ENCODE measurements around the gene ATP5MK.
A peak's percentile ranks its signal among the peaks of the same experiment; 100 is the strongest.

Gene ATP5MK, protein sequence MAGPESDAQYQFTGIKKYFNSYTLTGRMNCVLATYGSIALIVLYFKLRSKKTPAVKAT

DNA sequence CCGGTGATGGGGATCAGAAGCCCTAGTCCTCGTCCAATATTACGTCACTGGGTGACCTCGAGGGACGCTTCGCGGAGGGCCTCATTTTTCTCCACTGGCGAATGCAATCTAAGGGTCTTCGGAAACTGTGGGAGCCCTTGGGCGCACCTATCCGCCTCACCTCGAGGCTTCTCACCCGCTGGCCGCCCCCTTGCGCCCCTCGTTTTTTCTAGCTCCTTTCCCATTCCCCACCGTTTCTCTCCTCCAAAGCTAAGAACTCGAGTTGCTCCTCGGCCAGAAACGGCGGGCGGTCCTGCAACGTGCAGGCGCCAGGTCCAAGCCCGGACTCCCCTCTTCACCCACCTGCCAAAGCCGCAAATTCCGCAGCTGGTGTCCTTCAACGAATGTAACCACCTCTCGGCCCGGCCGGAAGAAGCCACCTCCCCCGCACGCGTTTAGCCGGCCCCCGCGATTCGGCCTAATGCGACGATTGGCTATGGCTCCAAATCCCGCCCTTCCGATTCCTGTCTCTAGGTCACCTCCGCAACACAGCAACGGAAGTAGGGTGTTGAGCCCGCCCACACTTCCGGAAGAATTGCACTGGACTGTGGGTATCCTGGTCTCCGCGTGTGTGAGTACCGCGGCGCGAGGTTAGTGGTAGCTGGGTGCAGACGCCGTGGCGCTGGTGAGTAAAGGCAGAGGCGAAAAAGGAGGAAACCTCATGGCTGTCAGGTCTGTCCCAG is at the start of gene ATP5MK, which contains the start of gene PDCD11:
Gene ATP5MK, minus strand, starts transcription at position 409 of the 722 bp plus-strand sequence. CDS start 4,018 bp downstream, outside the sequence.
Gene PDCD11, plus strand, starts transcription at position 560 of the 722 bp plus-strand sequence. CDS start 1,801 bp downstream, outside the sequence.
- H3K4me2 ChIP-seq (ENCODE audit: low read length), result peak within 1 kb of the TSS; percentile 88
- no peak for TF ChIP-seq EZH2phosphoT487 (IDR thresholded peaks at IDR 0.05; ENCODE audit: low read depth)
- TF ChIP-seq, protein P1, sequence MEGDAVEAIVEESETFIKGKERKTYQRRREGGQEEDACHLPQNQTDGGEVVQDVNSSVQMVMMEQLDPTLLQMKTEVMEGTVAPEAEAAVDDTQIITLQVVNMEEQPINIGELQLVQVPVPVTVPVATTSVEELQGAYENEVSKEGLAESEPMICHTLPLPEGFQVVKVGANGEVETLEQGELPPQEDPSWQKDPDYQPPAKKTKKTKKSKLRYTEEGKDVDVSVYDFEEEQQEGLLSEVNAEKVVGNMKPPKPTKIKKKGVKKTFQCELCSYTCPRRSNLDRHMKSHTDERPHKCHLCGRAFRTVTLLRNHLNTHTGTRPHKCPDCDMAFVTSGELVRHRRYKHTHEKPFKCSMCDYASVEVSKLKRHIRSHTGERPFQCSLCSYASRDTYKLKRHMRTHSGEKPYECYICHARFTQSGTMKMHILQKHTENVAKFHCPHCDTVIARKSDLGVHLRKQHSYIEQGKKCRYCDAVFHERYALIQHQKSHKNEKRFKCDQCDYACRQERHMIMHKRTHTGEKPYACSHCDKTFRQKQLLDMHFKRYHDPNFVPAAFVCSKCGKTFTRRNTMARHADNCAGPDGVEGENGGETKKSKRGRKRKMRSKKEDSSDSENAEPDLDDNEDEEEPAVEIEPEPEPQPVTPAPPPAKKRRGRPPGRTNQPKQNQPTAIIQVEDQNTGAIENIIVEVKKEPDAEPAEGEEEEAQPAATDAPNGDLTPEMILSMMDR (IDR thresholded peaks at IDR 0.05; ENCODE audit: low read depth, low read length), result no peak
- no peaks in the 10 kb centered on the region for H3K9me3 ChIP-seq (ENCODE audit: insufficient read depth, low read length)
- peak within 1 kb of the TSS; percentile 79 for H3K9ac ChIP-seq (ENCODE audit: low read length)
- H3K36me3 ChIP-seq (replicated peaks; ENCODE audit: low read depth, low read length), result peaks cover 13% of the 10 kb centered on the region
- peaks cover 14% of the 10 kb centered on the region for H3K4me1 ChIP-seq (ENCODE audit: low read length)
- peak within 1 kb of the TSS; percentile 37 for H3K27ac ChIP-seq (ENCODE audit: low read length)
- peak within 1 kb of the TSS; percentile 51; the same call in 1 of the 2 replicates for H2AFZ ChIP-seq (ENCODE audit: low read depth, low read length)
- peak within 1 kb of the TSS; percentile 99 for H3K4me3 ChIP-seq (ENCODE audit: low read length)
- no peaks in the 10 kb centered on the region for H4K20me1 ChIP-seq (ENCODE audit: insufficient read depth, low read length)
- H3K79me2 ChIP-seq (ENCODE audit: low read length), result peaks cover 66% of the 10 kb centered on the region
- H3K27me3 ChIP-seq (ENCODE audit: low read depth, low read length), result no peaks in the 10 kb centered on the region

DNA sequence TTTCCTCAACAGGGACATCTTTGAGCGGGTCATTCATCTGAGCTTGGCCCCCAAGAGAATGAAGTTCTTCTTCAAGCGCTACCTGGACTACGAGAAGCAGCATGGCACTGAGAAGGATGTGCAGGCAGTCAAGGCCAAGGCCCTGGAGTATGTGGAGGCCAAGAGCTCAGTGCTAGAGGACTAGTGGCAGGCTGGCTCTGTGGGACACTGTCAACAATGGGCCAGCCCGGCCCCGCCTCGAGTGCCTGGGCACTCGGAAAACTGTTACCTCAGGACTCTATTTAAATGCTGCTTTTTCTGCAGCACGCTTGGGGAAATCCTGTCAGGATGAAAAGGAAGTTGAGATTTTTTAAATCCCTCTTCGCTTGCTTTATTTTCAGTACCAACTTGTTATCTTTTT is 49.1 kb upstream of the ATP5MK start:
- H3K36me3 ChIP-seq (replicated peaks; ENCODE audit: low read depth, low read length), result peaks cover 20% of the 10 kb centered on the region
- H3K9me3 ChIP-seq (ENCODE audit: insufficient read depth, low read length), result no peaks in the 10 kb centered on the region
- no peaks in the 10 kb centered on the region for H3K27me3 ChIP-seq (ENCODE audit: low read depth, low read length)
- no peaks in the 10 kb centered on the region for H3K4me1 ChIP-seq (ENCODE audit: low read length)
- H3K9ac ChIP-seq (ENCODE audit: low read length), result no peak overlapping the region
- H3K79me2 ChIP-seq (ENCODE audit: low read length), result no peaks in the 10 kb centered on the region
- no peak overlapping the region for H3K4me3 ChIP-seq (ENCODE audit: low read length)
- H3K27ac ChIP-seq (ENCODE audit: low read length), result no peak overlapping the region
- no peak overlapping the region for H3K4me2 ChIP-seq (ENCODE audit: low read length)
- H2AFZ ChIP-seq (ENCODE audit: low read depth, low read length), result no peak overlapping the region
- TF ChIP-seq, protein P1 (IDR thresholded peaks at IDR 0.05; ENCODE audit: low read depth, low read length), result no peak
- no peak for TF ChIP-seq EZH2phosphoT487 (IDR thresholded peaks at IDR 0.05; ENCODE audit: low read depth)
- no peaks in the 10 kb centered on the region for H4K20me1 ChIP-seq (ENCODE audit: insufficient read depth, low read length)

DNA sequence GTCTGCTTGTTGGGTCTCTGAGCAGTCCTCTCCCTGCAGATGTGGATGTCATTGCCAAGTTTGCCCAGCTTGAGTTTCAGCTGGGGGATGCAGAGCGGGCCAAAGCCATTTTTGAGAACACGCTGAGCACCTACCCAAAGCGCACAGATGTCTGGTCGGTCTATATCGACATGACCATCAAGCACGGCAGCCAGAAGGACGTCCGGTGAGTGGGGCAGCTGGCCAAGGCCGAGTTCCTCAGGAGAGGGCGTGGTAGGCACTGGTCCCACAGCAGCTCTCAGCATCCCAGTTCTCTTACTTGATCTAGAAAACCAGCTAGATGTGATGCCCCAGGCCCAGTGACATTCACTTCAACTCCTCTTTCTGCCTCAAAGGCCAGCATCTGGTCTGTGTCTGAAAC is 48.2 kb upstream of the ATP5MK start:
- Histone ChIP-seq H3K4me1 (ENCODE audit: low read length) (no peaks in the 10 kb centered on the region), H3K27ac (ENCODE audit: low read length) (no peak overlapping the region), H3K79me2 (ENCODE audit: low read length) (no peaks in the 10 kb centered on the region), H3K4me2 (ENCODE audit: low read length) (no peak overlapping the region), H3K27me3 (ENCODE audit: low read depth, low read length) (no peaks in the 10 kb centered on the region), H3K9ac (ENCODE audit: low read length) (no peak overlapping the region), H4K20me1 (ENCODE audit: insufficient read depth, low read length) (no peaks in the 10 kb centered on the region), H3K4me3 (ENCODE audit: low read length) (no peak overlapping the region), H3K36me3 (replicated peaks; ENCODE audit: low read depth, low read length) (peaks cover 20% of the 10 kb centered on the region), H3K9me3 (ENCODE audit: insufficient read depth, low read length) (no peaks in the 10 kb centered on the region), H2AFZ (ENCODE audit: low read depth, low read length) (no peak overlapping the region)
- TF ChIP-seq EZH2phosphoT487 (IDR thresholded peaks at IDR 0.05; ENCODE audit: low read depth), result no peak
- TF ChIP-seq, protein P1 (IDR thresholded peaks at IDR 0.05; ENCODE audit: low read depth, low read length), result no peak

DNA sequence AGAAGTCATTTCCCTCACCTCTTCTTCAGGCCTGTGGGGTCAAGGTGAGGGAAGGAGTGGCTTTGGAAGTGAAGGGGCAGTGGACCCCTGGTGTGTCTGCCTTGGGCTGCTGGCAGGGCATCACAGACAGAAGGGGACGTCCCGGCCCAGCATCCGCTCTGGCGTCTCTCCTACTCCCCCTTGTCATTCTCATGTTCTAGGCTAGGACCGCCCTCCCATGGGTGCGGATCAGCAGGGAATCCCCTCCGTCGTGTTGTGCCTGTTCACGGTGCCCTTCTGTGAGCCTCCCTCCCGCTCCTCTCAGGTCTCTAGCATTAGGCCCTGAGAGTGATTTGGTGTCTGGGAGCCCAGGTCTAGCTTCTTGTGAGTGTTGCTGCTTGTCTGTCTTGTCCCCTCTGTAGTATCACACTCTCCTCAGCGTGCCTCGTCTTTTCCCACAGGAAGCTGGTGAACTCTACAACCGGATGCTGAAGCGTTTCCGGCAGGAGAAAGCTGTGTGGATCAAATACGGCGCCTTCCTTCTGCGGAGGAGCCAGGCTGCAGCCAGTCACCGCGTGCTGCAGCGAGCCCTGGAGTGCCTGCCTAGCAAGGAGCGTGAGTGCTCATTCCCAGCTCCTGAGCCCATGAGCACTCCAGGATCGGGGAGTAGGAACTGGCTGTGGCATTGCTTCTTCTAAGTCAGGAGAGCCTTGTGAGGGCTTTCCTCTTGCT is 47.4 kb upstream of the ATP5MK start:
- TF ChIP-seq, protein P1 (IDR thresholded peaks at IDR 0.05; ENCODE audit: low read depth, low read length), result no peak
- H3K4me2 ChIP-seq (ENCODE audit: low read length), result no peak overlapping the region
- H3K9ac ChIP-seq (ENCODE audit: low read length), result no peak overlapping the region
- no peak overlapping the region for H3K4me3 ChIP-seq (ENCODE audit: low read length)
- peaks cover 20% of the 10 kb centered on the region for H3K36me3 ChIP-seq (replicated peaks; ENCODE audit: low read depth, low read length)
- no peak overlapping the region for H2AFZ ChIP-seq (ENCODE audit: low read depth, low read length)
- no peaks in the 10 kb centered on the region for H3K9me3 ChIP-seq (ENCODE audit: insufficient read depth, low read length)
- H3K27me3 ChIP-seq (ENCODE audit: low read depth, low read length), result no peaks in the 10 kb centered on the region
- H3K27ac ChIP-seq (ENCODE audit: low read length), result no peak overlapping the region
- no peaks in the 10 kb centered on the region for H4K20me1 ChIP-seq (ENCODE audit: insufficient read depth, low read length)
- H3K79me2 ChIP-seq (ENCODE audit: low read length), result no peaks in the 10 kb centered on the region
- no peaks in the 10 kb centered on the region for H3K4me1 ChIP-seq (ENCODE audit: low read length)
